Activated CD8-positive, alpha-beta T cell treated with anti-CD3 and anti-CD28 coated beads for 36 hours (primary cell): ENCODE measurements around the gene SPPL2A. TPM values are rescaled to one million over a fixed set of nuclear protein-coding genes. Genes with fewer than 3 reads are reported as not detected.
"Not testable (repeated sequence)": the region's sequence is repeated elsewhere in the genome, so short reads cannot be mapped to it uniquely, and the experiment has no call there.

Experiments
- ATAC-seq: fragments of 200-7000 bp; cut with Tn5 transposase; one replicate; pipeline ENCODE4 v1.10.0; 2021; ENCODE audit warnings: mild to moderate bottlenecking, moderate library complexity
- CTCF ChIA-PET: fragments of 350-600 bp; sonication (Branson Sonifier 250); formaldehyde crosslinking; loops from one replicate; lab custom pipeline; 2021; ENCODE audit warnings: antibody characterized with exemption; lab: Charles Lee
- POLR2A ChIA-PET: fragments of 350-600 bp; sonication (Branson Sonifier 250); formaldehyde crosslinking; loops from one replicate; lab custom pipeline; 2021; ENCODE audit warnings: antibody characterized with exemption; lab: Charles Lee
- DNase-seq: peaks from one replicate; pipeline ENCODE4 v3.0.0-alpha.2; 2020
- H3K27ac Mint-ChIP-seq: one replicate; pipeline ENCODE4 v1.8.0; 2021; ENCODE audit warnings: mild to moderate bottlenecking, mixed read lengths
- H3K27me3 Mint-ChIP-seq: one replicate; pipeline ENCODE4 v1.8.0; 2021; ENCODE audit warnings: mixed read lengths
- H3K36me3 Mint-ChIP-seq: one replicate; pipeline ENCODE4 v1.8.0; 2021; ENCODE audit warnings: low read depth, mixed read lengths
- H3K4me1 Mint-ChIP-seq: one replicate; pipeline ENCODE4 v1.8.0; 2021; ENCODE audit warnings: low read depth, mixed read lengths
- H3K4me3 Mint-ChIP-seq: one replicate; pipeline ENCODE4 v1.8.0; 2021; ENCODE audit warnings: mild to moderate bottlenecking, moderate library complexity, mixed read lengths
- H3K9me3 Mint-ChIP-seq: one replicate; pipeline ENCODE4 v1.8.0; 2021; ENCODE audit warnings: mixed read lengths
- CTCF ChIP-seq: fragments of 200-600 bp; IDR thresholded peaks from one replicate; pipeline ENCODE4 v1.8.0; 2022; ENCODE audit warnings: antibody characterized with exemption, mild to moderate bottlenecking
- intact Hi-C: fragments of 100-400 bp; cut with micrococcal nuclease; formaldehyde crosslinking; loops from one replicate; pipeline ENCODE4 v1.10.0; 2022
- total RNA-seq, 2 experiments: library from RNA; stranded (reverse); gene quantifications; one replicate each; pipeline ENCODE4 v1.2.3, GENCODE V29; 2021

SPPL2A gene
- total RNA-seq, 2 experiments from 2014 or later, result 47.7 to 48.8 TPM

GRCh38 chr15:50697109-50697797, 68.3 kb downstream of the SPPL2A start:
- H3K9me3 Mint-ChIP-seq, result no peaks in the 10 kb centered on the region
- TF ChIP-seq CTCF, result no peak
- CTCF ChIA-PET, result no interaction called here
- no peak overlapping the region for H3K4me3 Mint-ChIP-seq
- POLR2A ChIA-PET, result no interaction called here
- H3K27me3 Mint-ChIP-seq, result no peaks in the 10 kb centered on the region
- no peak for DNase-seq
- H3K36me3 Mint-ChIP-seq, result no peaks in the 10 kb centered on the region
- no peaks in the 10 kb centered on the region for H3K4me1 Mint-ChIP-seq
- no peak overlapping the region for H3K27ac Mint-ChIP-seq
- intact Hi-C loops, result no loop called here
- no peak for ATAC-seq

GRCh38 chr15:50694634-50695165, 70.8 kb downstream of the SPPL2A start:
- CTCF ChIA-PET, H3K4me3 Mint-ChIP-seq, H3K4me1 Mint-ChIP-seq, H3K27ac Mint-ChIP-seq, H3K9me3 Mint-ChIP-seq, intact Hi-C loops, POLR2A ChIA-PET, H3K27me3 Mint-ChIP-seq, H3K36me3 Mint-ChIP-seq: not testable (repeated sequence)
- peak; percentile 33 for DNase-seq
- ATAC-seq, result peak; percentile 30

- H3K27me3 Mint-ChIP-seq, result no peaks in the 10 kb centered on the region
- CTCF ChIA-PET, result no interaction called here
- H3K9me3 Mint-ChIP-seq, result no peaks in the 10 kb centered on the region
- intact Hi-C loops, result loop anchor here (5.0 kb wide), 2 partner anchors 75 to 220 kb away; partner anchors contain the start of gene AP4E1
- H3K27ac Mint-ChIP-seq, result peak overlapping the region; percentile 100
- H3K4me3 Mint-ChIP-seq, result peak overlapping the region; percentile 89
- no peak for TF ChIP-seq CTCF
- H3K36me3 Mint-ChIP-seq, result peaks cover 33% of the 10 kb centered on the region
- ATAC-seq (no peak), DNase-seq (no peak)
- peaks cover 37% of the 10 kb centered on the region for H3K4me1 Mint-ChIP-seq
- POLR2A ChIA-PET, result interaction anchor here (0.7 to 1.6 kb wide), 4 partner anchors 15 to 198 kb away, joined by 3 to 5 read pairs (median 3); no protein-coding TSS in a partner anchor
These were observed 78.1 kb downstream of the SPPL2A start for GRCh38 chr15:50687302-50687902.

- ChIA-PET POLR2A (interaction anchor here (0.7 to 1.6 kb wide), 9 partner anchors 12 to 332 kb away, joined by 3 to 7 read pairs (median 4); partner anchors contain the start of gene GABPB1), CTCF (interaction anchor here (0.9 to 1.3 kb wide), 4 partner anchors 9 to 194 kb away, joined by 3 to 4 read pairs (median 3); no protein-coding TSS in a partner anchor)
- Mint-ChIP-seq H3K4me1 (peaks cover 43% of the 10 kb centered on the region), H3K27me3 (no peaks in the 10 kb centered on the region), H3K27ac (peak within 1 kb of the TSS; percentile 100), H3K9me3 (no peaks in the 10 kb centered on the region), H3K4me3 (peak within 1 kb of the TSS; percentile 89), H3K36me3 (peaks cover 39% of the 10 kb centered on the region)
- ATAC-seq, result peak; percentile 78
- DNase-seq, result peak; percentile 91
- intact Hi-C loops, result loop anchor here (5.0 kb wide), 2 partner anchors 76 to 221 kb away; partner anchors contain the start of gene AP4E1
- no peak for TF ChIP-seq CTCF
These were observed 78.8 kb downstream of the SPPL2A start, which contains the start of gene TRPM7 for GRCh38 chr15:50686469-50687301. TSS of gene TRPM7 (minus strand) at chr15:50686797. CDS start at chr15:50686533, 264 bp downstream.
